Testis (tissue), 3 donors: ENCODE measurements around the gene SNAPC2. TPM values are rescaled to one million over a fixed set of nuclear protein-coding genes. Genes with fewer than 3 reads are reported as not detected.

Experiments used
- DNase-seq: peaks from one replicate; pipeline ENCODE4 v3.0.0-alpha.2; 2019
- H3K27ac ChIP-seq, 2 donors: fragments of 200-600 bp; sonication (generic); one replicate each; pipeline ENCODE4 v1.5.1; 2019
- H3K27me3 ChIP-seq: fragments of 200-600 bp; sonication (generic); one replicate; pipeline ENCODE4 v1.5.1; 2019
- H3K36me3 ChIP-seq: fragments of 200-600 bp; sonication (generic); one replicate; pipeline ENCODE4 v1.5.1; 2017; ENCODE audit warnings: low read depth; ENCODE audit errors: missing control alignments
- H3K4me1 ChIP-seq: fragments of 200-600 bp; sonication (generic); one replicate; pipeline ENCODE4 v1.5.1; 2019
- H3K4me3 ChIP-seq, 2 donors: fragments of 200-600 bp; sonication (generic); one replicate each; pipeline ENCODE4 v1.5.1; 2017 to 2019
- H3K9me3 ChIP-seq: fragments of 200-600 bp; sonication (generic); one replicate; pipeline ENCODE4 v1.5.1; 2017
- POLR2A ChIP-seq: fragments of 450-650 bp; IDR thresholded peaks from one replicate; pipeline ENCODE4 v1.6.1; 2017; ENCODE audit warnings: antibody characterized with exemption, mild to moderate bottlenecking, moderate library complexity
- WGBS, 2 donors: methylation state at CpG; one replicate each; pipeline ENCODE4 v1.1.5; 2018; 5-methylcytosine and 5-hydroxymethylcytosine counted together
- intact Hi-C: fragments of 100-400 bp; cut with DNase I; formaldehyde crosslinking; loops from one replicate; pipeline ENCODE4 v1.15.1; 2023; ENCODE audit warnings: low total_unique reads
- polyA plus RNA-seq: library from polyadenylated mRNA; stranded (reverse); fragments of 350-450 nt; fragmentation: Illumina TruSeq; extraction: RNeasy Lipid Tissue Mini Kit (QIAGEN cat#74804); gene quantifications from one replicate; pipeline ENCODE4 v1.2.3, GENCODE V29; 2014; ENCODE audit warnings: low read depth, low replicate concordance; ENCODE audit not compliant: insufficient read depth
- total RNA-seq, 2 donors: library from RNA; depleted of rRNA; stranded (reverse); fragments of >200 nt; gene quantifications; one replicate each; pipeline ENCODE4 v1.2.3, GENCODE V29; 2016
- TF ChIP-seq, protein P1 (sequence below), 3 experiments: fragments of 450-650 bp in 2 of 3; fragments of 200-600 bp in 1 of 3; sonication (generic) in 1 of 3; IDR thresholded peaks; one replicate each; pipeline ENCODE4 v1.5.1; 2016 to 2019; ENCODE audit warnings: antibody characterized with exemption in 3 of 3, mild to moderate bottlenecking in 2 of 3, moderate library complexity in 1 of 3

SNAPC2 gene
- total and polyA plus RNA-seq, 3 donors from 2014 or later: 51.9 to 88.6 (median 72.5) TPM

- H3K36me3 ChIP-seq: no peaks in the 10 kb centered on the region
- H3K4me1 ChIP-seq: peaks cover 19% of the 10 kb centered on the region
- peak overlapping the region; percentile 58 to 91 for H3K4me3 ChIP-seq
- H3K27ac ChIP-seq: peak overlapping the region; percentile 83 to 85
- no peak for DNase-seq
- 4 to 12% methylated on average over 6 to 18 of the region's 20 CpGs for WGBS, 2 donors
- no peaks in the 10 kb centered on the region for H3K9me3 ChIP-seq
- TF ChIP-seq POLR2A: no peak
- TF ChIP-seq, protein P1, sequence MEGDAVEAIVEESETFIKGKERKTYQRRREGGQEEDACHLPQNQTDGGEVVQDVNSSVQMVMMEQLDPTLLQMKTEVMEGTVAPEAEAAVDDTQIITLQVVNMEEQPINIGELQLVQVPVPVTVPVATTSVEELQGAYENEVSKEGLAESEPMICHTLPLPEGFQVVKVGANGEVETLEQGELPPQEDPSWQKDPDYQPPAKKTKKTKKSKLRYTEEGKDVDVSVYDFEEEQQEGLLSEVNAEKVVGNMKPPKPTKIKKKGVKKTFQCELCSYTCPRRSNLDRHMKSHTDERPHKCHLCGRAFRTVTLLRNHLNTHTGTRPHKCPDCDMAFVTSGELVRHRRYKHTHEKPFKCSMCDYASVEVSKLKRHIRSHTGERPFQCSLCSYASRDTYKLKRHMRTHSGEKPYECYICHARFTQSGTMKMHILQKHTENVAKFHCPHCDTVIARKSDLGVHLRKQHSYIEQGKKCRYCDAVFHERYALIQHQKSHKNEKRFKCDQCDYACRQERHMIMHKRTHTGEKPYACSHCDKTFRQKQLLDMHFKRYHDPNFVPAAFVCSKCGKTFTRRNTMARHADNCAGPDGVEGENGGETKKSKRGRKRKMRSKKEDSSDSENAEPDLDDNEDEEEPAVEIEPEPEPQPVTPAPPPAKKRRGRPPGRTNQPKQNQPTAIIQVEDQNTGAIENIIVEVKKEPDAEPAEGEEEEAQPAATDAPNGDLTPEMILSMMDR (IDR thresholded peaks at IDR 0.05): no peak
- intact Hi-C loops: no loop called here
- H3K27me3 ChIP-seq: no peaks in the 10 kb centered on the region
Measured at GRCh38 chr19:7902796-7903243, 17.3 kb upstream of the SNAPC2 start.

- TF ChIP-seq, protein P1 (IDR thresholded peaks at IDR 0.05): peak; percentile 38 to 78 (median 75)
- peak; percentile 21 for TF ChIP-seq POLR2A
- Histone ChIP-seq H3K9me3 (no peaks in the 10 kb centered on the region), H3K36me3 (no peaks in the 10 kb centered on the region), H3K4me3 (peak within 1 kb of the TSS; percentile 81 to 91), H3K4me1 (peaks cover 24% of the 10 kb centered on the region), H3K27ac (peak within 1 kb of the TSS; percentile 90 to 92), H3K27me3 (no peaks in the 10 kb centered on the region)
- 0 to 1% methylated on average over 17 to 59 of the region's 89 CpGs for WGBS, 2 donors
- intact Hi-C loops: no loop called here
- DNase-seq: peak; percentile 99
Measured at GRCh38 chr19:7903244-7904073, 16.7 kb upstream of the SNAPC2 start, which contains the start of gene MAP2K7. Gene MAP2K7, plus strand, starts transcription at chr19:7903877. Its CDS starts 68 bp downstream, at chr19:7903945.

DNA sequence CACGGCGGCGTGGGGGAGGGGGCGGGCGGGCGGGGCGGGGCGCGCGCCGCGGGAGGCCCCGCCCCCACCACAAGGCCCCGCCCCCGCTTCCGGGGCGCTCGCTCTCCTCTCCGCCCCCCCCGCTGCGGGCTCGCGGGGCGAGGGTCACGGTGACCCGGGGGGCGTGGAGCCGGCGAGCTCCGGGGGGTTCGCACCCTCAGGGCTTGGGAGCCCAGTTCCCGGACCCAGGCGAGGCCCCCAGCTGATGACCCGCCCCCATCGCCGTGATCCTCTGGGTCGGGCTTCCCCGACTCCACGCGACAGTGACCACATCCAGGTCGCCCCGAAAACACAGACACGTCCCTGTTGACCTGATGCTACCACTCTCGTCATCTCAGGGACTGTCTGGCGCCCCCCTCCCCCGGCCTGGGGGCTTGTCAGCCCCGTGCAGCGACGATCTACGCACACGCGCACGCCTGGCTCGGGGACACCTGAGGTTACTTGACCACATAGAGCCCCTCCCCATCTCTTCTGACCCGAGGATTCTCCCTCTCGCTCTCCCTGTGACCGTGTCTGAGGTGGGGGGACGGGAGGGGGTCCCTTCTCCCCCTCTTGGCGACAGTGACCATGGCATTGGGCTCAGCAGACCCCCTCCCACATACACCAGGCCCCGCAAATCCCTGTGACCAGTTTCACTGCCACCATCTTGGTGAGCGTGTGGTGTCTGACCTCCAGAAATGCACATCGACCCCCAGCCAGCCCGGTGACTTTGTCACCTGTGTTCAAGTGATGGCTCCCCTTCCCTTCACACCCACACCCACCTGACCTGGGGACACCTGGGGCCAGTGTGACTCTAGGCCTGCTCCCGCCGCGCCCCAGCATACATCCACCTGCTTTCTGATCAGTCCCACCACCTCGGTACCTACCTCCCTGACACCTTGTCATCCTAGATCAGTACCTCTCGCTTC lies 15.8 kb upstream of the SNAPC2 start:
- no peak for TF ChIP-seq POLR2A
- TF ChIP-seq, protein P1 (IDR thresholded peaks at IDR 0.05): no peak
- Histone ChIP-seq H3K27me3 (no peaks in the 10 kb centered on the region), H3K9me3 (no peaks in the 10 kb centered on the region), H3K36me3 (no peaks in the 10 kb centered on the region), H3K4me1 (peaks cover 24% of the 10 kb centered on the region), H3K27ac (peak overlapping the region; percentile 90 to 92), H3K4me3 (peak overlapping the region; percentile 81 to 91)
- intact Hi-C loops: no loop called here
- no peak for DNase-seq
- 7 to 26% methylated on average over 15 to 65 of the region's 68 CpGs for WGBS, 2 donors

GRCh38 chr19:7905268-7905667 lies 14.9 kb upstream of the SNAPC2 start:
- H3K27ac ChIP-seq: no peak overlapping the region
- WGBS, 2 donors: 63 to 73% methylated on average over 7 to 9 of the region's 10 CpGs
- H3K4me1 ChIP-seq: peaks cover 24% of the 10 kb centered on the region
- intact Hi-C loops: no loop called here
- H3K27me3 ChIP-seq: no peaks in the 10 kb centered on the region
- TF ChIP-seq POLR2A: no peak
- TF ChIP-seq, protein P1 (IDR thresholded peaks at IDR 0.05): no peak
- H3K36me3 ChIP-seq: no peaks in the 10 kb centered on the region
- no peak for DNase-seq
- no peak overlapping the region for H3K4me3 ChIP-seq
- no peaks in the 10 kb centered on the region for H3K9me3 ChIP-seq
